H9 (cell line): ENCODE data around the gene FOSL2. TPM values are rescaled to one million over a fixed set of nuclear protein-coding genes. Genes with fewer than 3 reads are reported as not detected.

Experiments used
- DNase-seq: peaks from one replicate; pipeline ENCODE4 v3.0.0-alpha.2; 2017
- H2AFZ ChIP-seq: one replicate; pipeline ENCODE4 v1.6.1; 2013; ENCODE audit warnings: mild to moderate bottlenecking, low read length, control low read depth, moderate library complexity
- H2AK5ac ChIP-seq: 2 replicates; pipeline ENCODE4 v1.6.1; 2013; ENCODE audit warnings: low read length, control low read depth, mixed read lengths; ENCODE audit not compliant: insufficient read length
- H2BK120ac ChIP-seq: one replicate; pipeline ENCODE4 v1.6.1; 2013; ENCODE audit warnings: low read depth, mild to moderate bottlenecking, low read length, control low read depth, inconsistent platforms; ENCODE audit not compliant: poor library complexity, severe bottlenecking
- H2BK12ac ChIP-seq: 2 replicates; pipeline ENCODE4 v1.6.1; 2013; ENCODE audit warnings: low read length, control low read depth, mixed read lengths, low read depth; ENCODE audit not compliant: insufficient read length
- H2BK15ac ChIP-seq: 2 replicates; pipeline ENCODE4 v1.6.1; 2013; ENCODE audit warnings: low read depth, low read length, control low read depth
- H2BK20ac ChIP-seq: one replicate; pipeline ENCODE4 v1.6.1; 2013; ENCODE audit warnings: low read depth, mild to moderate bottlenecking, low read length, control low read depth, inconsistent platforms; ENCODE audit not compliant: poor library complexity, severe bottlenecking
- H2BK5ac ChIP-seq: 2 replicates; pipeline ENCODE4 v1.6.1; 2013; ENCODE audit warnings: low read length, control low read depth, mixed read lengths; ENCODE audit not compliant: insufficient read length
- H3K14ac ChIP-seq: 2 replicates; pipeline ENCODE4 v1.6.1; 2013; ENCODE audit warnings: low read length, control low read depth; ENCODE audit not compliant: insufficient read depth
- H3K18ac ChIP-seq: 2 replicates; pipeline ENCODE4 v1.6.1; 2013; ENCODE audit warnings: low read depth, mild to moderate bottlenecking, mixed read lengths, low read length, control low read depth; ENCODE audit not compliant: insufficient read length
- H3K23ac ChIP-seq: 2 replicates; pipeline ENCODE4 v1.6.1; 2013; ENCODE audit warnings: low read length, control low read depth, mixed read lengths, low read depth; ENCODE audit not compliant: insufficient read length
- H3K23me2 ChIP-seq: 2 replicates; pipeline ENCODE4 v1.6.1; 2013; ENCODE audit warnings: low read depth, mild to moderate bottlenecking, mixed read lengths, low read length, control low read depth; ENCODE audit not compliant: insufficient read length, poor library complexity, severe bottlenecking
- H3K27ac ChIP-seq: 2 replicates; pipeline ENCODE4 v1.5.1; 2013; ENCODE audit warnings: low read length, control low read depth, mixed read lengths, low read depth; ENCODE audit not compliant: insufficient read length
- H3K27me3 ChIP-seq: 2 replicates; pipeline ENCODE4 v1.6.1; 2013; ENCODE audit warnings: low read length, control low read depth, inconsistent platforms; ENCODE audit not compliant: insufficient read depth
- H3K4ac ChIP-seq: 2 replicates; pipeline ENCODE4 v1.6.1; 2013; ENCODE audit warnings: low read depth, mild to moderate bottlenecking, control low read depth, inconsistent platforms, low read length, moderate library complexity
- H3K4me1 ChIP-seq: 2 replicates; pipeline ENCODE4 v1.6.1; 2013; ENCODE audit warnings: low read length, control low read depth, inconsistent platforms; ENCODE audit not compliant: insufficient read depth
- H3K4me2 ChIP-seq: 2 replicates; pipeline ENCODE4 v1.6.1; 2013; ENCODE audit warnings: low read length, control low read depth, mixed read lengths; ENCODE audit not compliant: insufficient read length, insufficient read depth
- H3K56ac ChIP-seq: 2 replicates; pipeline ENCODE4 v1.6.1; 2013; ENCODE audit warnings: low read depth, mild to moderate bottlenecking, mixed read lengths, low read length, control low read depth; ENCODE audit not compliant: insufficient read length
- H3K79me1 ChIP-seq: 2 replicates; pipeline ENCODE4 v1.6.1; 2013; ENCODE audit warnings: low read depth, mild to moderate bottlenecking, moderate library complexity, low read length, control low read depth, inconsistent platforms; ENCODE audit not compliant: insufficient read depth, poor library complexity, severe bottlenecking
- H3K79me2 ChIP-seq: 2 replicates; pipeline ENCODE4 v1.6.1; 2013; ENCODE audit warnings: low read length, control low read depth, inconsistent platforms; ENCODE audit not compliant: insufficient read depth
- H3K9ac ChIP-seq: 2 replicates; pipeline ENCODE4 v1.6.1; 2013; ENCODE audit warnings: low read length, control low read depth, mixed read lengths; ENCODE audit not compliant: insufficient read length; ENCODE audit errors: extremely low read depth
- H3K9me3 ChIP-seq: one replicate; pipeline ENCODE4 v1.6.1; 2013; ENCODE audit warnings: low read depth, low read length, inconsistent platforms; ENCODE audit not compliant: control insufficient read depth
- H3T11ph ChIP-seq: one replicate; pipeline ENCODE4 v1.6.1; 2013; ENCODE audit warnings: mild to moderate bottlenecking, low read length, control low read depth, inconsistent platforms
- H4K20me1 ChIP-seq: one replicate; pipeline ENCODE4 v1.6.1; 2013; ENCODE audit not compliant: control insufficient read depth, insufficient read length, insufficient read depth
- H4K5ac ChIP-seq: 2 replicates; pipeline ENCODE4 v1.6.1; 2013; ENCODE audit warnings: low read depth, mild to moderate bottlenecking, mixed read lengths, low read length, control low read depth; ENCODE audit not compliant: insufficient read length
- H4K8ac ChIP-seq: replicated peaks from 2 replicates; pipeline ENCODE4 v1.6.1; 2013; ENCODE audit warnings: low read length, control low read depth, mixed read lengths, low read depth; ENCODE audit not compliant: insufficient read length
- H4K91ac ChIP-seq: 2 replicates; pipeline ENCODE4 v1.6.1; 2013; ENCODE audit warnings: low read depth, mild to moderate bottlenecking, moderate library complexity, mixed read lengths, low read length, control low read depth; ENCODE audit not compliant: insufficient read length
- H3K27ac Mint-ChIP-seq, 3 experiments: 2 replicates in 2 of 3; 3 replicates in 1 of 3; pipeline ENCODE4 v1.8.0; 2020 to 2021; ENCODE audit warnings: mixed read lengths in 3 of 3, mild to moderate bottlenecking in 1 of 3, moderate library complexity in 1 of 3
- H3K27me3 Mint-ChIP-seq: 2 replicates; pipeline ENCODE4 v1.8.0; 2021; ENCODE audit warnings: low read depth, mild to moderate bottlenecking, moderate library complexity, mixed read lengths
- H3K36me3 Mint-ChIP-seq, 3 experiments: 2 replicates in 2 of 3; 3 replicates in 1 of 3; pipeline ENCODE4 v1.8.0; 2020 to 2021; ENCODE audit warnings: low read depth in 3 of 3, mixed read lengths in 3 of 3; ENCODE audit not compliant: insufficient read depth in 1 of 3
- H3K4me1 Mint-ChIP-seq, 2 experiments: 2 replicates each; pipeline ENCODE4 v1.8.0; 2020; ENCODE audit warnings: mixed read lengths in 2 of 2
- H3K4me3 Mint-ChIP-seq, 2 experiments: 2 replicates in 1 of 2; 3 replicates in 1 of 2; pipeline ENCODE4 v1.8.0; 2020 to 2021; ENCODE audit warnings: mild to moderate bottlenecking in 2 of 2, mixed read lengths in 2 of 2, moderate library complexity in 1 of 2
- H3K9me3 Mint-ChIP-seq, 2 experiments: 2 replicates in 1 of 2; 3 replicates in 1 of 2; pipeline ENCODE4 v1.8.0; 2020; ENCODE audit warnings: mild to moderate bottlenecking in 2 of 2, mixed read lengths in 2 of 2, moderate library complexity in 1 of 2
- CTCF ChIP-seq: fragments of 200-600 bp; sonication (generic); conservative IDR thresholded peaks from 3 replicates; pipeline ENCODE4 v1.8.0; 2021; ENCODE audit warnings: antibody characterized with exemption, mild to moderate bottlenecking
- WGBS: extraction: QIAGEN DNeasy Blood & Tissue Kit; methylation state at CpG from one replicate; pipeline ENCODE4 v1.1.7; 2013; ENCODE audit warnings: missing lambda C conversion rate, low lambda C conversion rate, mixed read lengths; ENCODE audit not compliant: insufficient read length; ENCODE audit errors: extremely low coverage; 5-methylcytosine and 5-hydroxymethylcytosine counted together
- total RNA-seq: library from RNA; stranded (reverse); gene quantifications from 2 replicates; pipeline ENCODE4 v1.2.1, GENCODE V29; 2021

The FOSL2 gene
- total RNA-seq, 1 experiment from 2014 or later: 7.4 TPM

- H4K91ac ChIP-seq: no peak overlapping the region
- no peak overlapping the region for H3K56ac ChIP-seq
- H2BK5ac ChIP-seq: no peak overlapping the region
- H3K9ac ChIP-seq: no peak overlapping the region
- no peak overlapping the region for H3T11ph ChIP-seq
- TF ChIP-seq CTCF: no peak
- no CpG with 5 or more reads among the region's 3 CpGs for WGBS
- H3K27me3 ChIP-seq: no peaks in the 10 kb centered on the region
- H3K23me2 ChIP-seq: no peaks in the 10 kb centered on the region
- Mint-ChIP-seq H3K4me3 (no peak overlapping the region), H3K27me3 (no peaks in the 10 kb centered on the region), H3K9me3 (no peaks in the 10 kb centered on the region), H3K4me1 (peaks cover 8 to 22% of the 10 kb centered on the region in 2 experiments), H3K36me3 (peaks cover 3 to 14% (median 7%) of the 10 kb centered on the region in 3 experiments; a peak in 4 of 7 replicates), H3K27ac (no peak overlapping the region)
- H4K8ac ChIP-seq: no peak overlapping the region
- H3K23ac ChIP-seq: no peak overlapping the region
- no peaks in the 10 kb centered on the region for H3K9me3 ChIP-seq
- no peaks in the 10 kb centered on the region for H4K20me1 ChIP-seq
- H4K5ac ChIP-seq: no peak overlapping the region
- H3K4me1 ChIP-seq: peaks cover 2% of the 10 kb centered on the region; the same call in 1 of the 2 replicates
- H2BK20ac ChIP-seq: no peak overlapping the region
- DNase-seq: no peak
- no peak overlapping the region for H2BK15ac ChIP-seq
- H3K4ac ChIP-seq: no peak overlapping the region
- no peak overlapping the region for H3K18ac ChIP-seq
- no peaks in the 10 kb centered on the region for H3K79me1 ChIP-seq
- no peak overlapping the region for H2BK120ac ChIP-seq
- no peak overlapping the region for H3K14ac ChIP-seq
- no peak overlapping the region for H3K4me2 ChIP-seq
- H3K27ac ChIP-seq: no peak overlapping the region
- H2AK5ac ChIP-seq: no peak overlapping the region
- H2AFZ ChIP-seq: no peak overlapping the region
- H2BK12ac ChIP-seq: no peak overlapping the region
- no peaks in the 10 kb centered on the region for H3K79me2 ChIP-seq
Measured at GRCh38 chr2:28415715-28416114, 23.1 kb downstream of the FOSL2 start.
